Cardiac muscle cell (in vitro differentiated cells and primary cell): ENCODE results near the gene SRSF4. TPM values are rescaled to one million over a fixed set of nuclear protein-coding genes. Genes with fewer than 3 reads are reported as not detected.
A peak's percentile ranks its signal among the peaks of the same experiment; 100 is the strongest.

ENCODE experiments used
- DNase-seq, 2 donors: peaks; one replicate each; pipeline versions ENCODE4 v3.0.0 to v3.0.0-alpha.2; 2010 to 2017; ENCODE audit warnings: low read depth in 1 of 2, low spot score in 1 of 2
- H3K27ac ChIP-seq: fragments of 200-600 bp; sonication (generic); 2 replicates; pipeline ENCODE4 v1.5.1; 2016
- H3K27me3 ChIP-seq: fragments of 200-600 bp; sonication (generic); 2 replicates; pipeline ENCODE4 v1.6.0; 2016; ENCODE audit warnings: control low read depth
- H3K36me3 ChIP-seq: fragments of 200-600 bp; sonication (generic); 2 replicates; pipeline ENCODE4 v1.5.1; 2016; ENCODE audit warnings: control low read depth
- H3K4me1 ChIP-seq: fragments of 200-600 bp; sonication (generic); 2 replicates; pipeline ENCODE4 v1.8.1; 2017; ENCODE audit warnings: low read depth, mild to moderate bottlenecking, mixed run types
- H3K4me3 ChIP-seq: fragments of 200-600 bp; sonication (generic); 2 replicates; pipeline ENCODE4 v1.5.1; 2016; ENCODE audit warnings: mild to moderate bottlenecking
- H3K9me3 ChIP-seq: fragments of 200-600 bp; sonication (generic); 2 replicates; pipeline ENCODE4 v1.5.1; 2017; ENCODE audit warnings: low read depth, mild to moderate bottlenecking, control low read depth
- CTCF ChIP-seq: IDR thresholded peaks from 2 replicates; pipeline ENCODE4 v1.5.1; 2012; ENCODE audit warnings: low read depth, mild to moderate bottlenecking, low read length
- polyA plus RNA-seq: library from polyadenylated mRNA; unstranded; fragments of >200 nt; fragmentation: Nextera tagmentation; extraction: Ambion mirVana; gene quantifications from 2 replicates; pipeline ENCODE4 v1.2.1, GENCODE V29; 2016
- total RNA-seq: library from RNA; depleted of rRNA; stranded (reverse); fragments of >200 nt; gene quantifications from 2 replicates; pipeline ENCODE4 v1.2.3, GENCODE V29; 2016

The SRSF4 gene
- total and polyA plus RNA-seq, 2 experiments from 2014 or later, result 72.3 to 92.6 TPM

- H3K36me3 ChIP-seq, result no peaks in the 10 kb centered on the region
- DNase-seq, result no peak
- TF ChIP-seq CTCF, result no peak
- no peaks in the 10 kb centered on the region for H3K4me1 ChIP-seq
- H3K4me3 ChIP-seq, result no peak overlapping the region
- no peaks in the 10 kb centered on the region for H3K27me3 ChIP-seq
- no peaks in the 10 kb centered on the region for H3K9me3 ChIP-seq
- no peak overlapping the region for H3K27ac ChIP-seq
Measured at GRCh38 chr1:29190718-29191117, 9.0 kb upstream of the SRSF4 start.

- H3K4me3 ChIP-seq, result no peak overlapping the region
- no peak for DNase-seq
- H3K27me3 ChIP-seq, result no peaks in the 10 kb centered on the region
- no peaks in the 10 kb centered on the region for H3K36me3 ChIP-seq
- H3K27ac ChIP-seq, result no peak overlapping the region
- no peak for TF ChIP-seq CTCF
- no peaks in the 10 kb centered on the region for H3K9me3 ChIP-seq
- no peaks in the 10 kb centered on the region for H3K4me1 ChIP-seq
Measured at GRCh38 chr1:29186707-29187106, 5.0 kb upstream of the SRSF4 start.

- Histone ChIP-seq H3K27me3 (no peaks in the 10 kb centered on the region), H3K27ac (no peak overlapping the region), H3K36me3 (no peaks in the 10 kb centered on the region), H3K4me3 (no peak overlapping the region), H3K4me1 (no peaks in the 10 kb centered on the region), H3K9me3 (no peaks in the 10 kb centered on the region)
- DNase-seq, result no peak
- TF ChIP-seq CTCF, result no peak
Measured at GRCh38 chr1:29186252-29186651, 4.6 kb upstream of the SRSF4 start.

- H3K4me3 ChIP-seq, result no peak overlapping the region
- H3K9me3 ChIP-seq, result no peaks in the 10 kb centered on the region
- H3K27ac ChIP-seq, result no peak overlapping the region
- peaks cover 3% of the 10 kb centered on the region for H3K36me3 ChIP-seq
- DNase-seq, result no peak
- H3K27me3 ChIP-seq, result no peaks in the 10 kb centered on the region
- TF ChIP-seq CTCF, result no peak
- peaks cover 11% of the 10 kb centered on the region for H3K4me1 ChIP-seq
Measured at GRCh38 chr1:29183287-29183686, 1.6 kb upstream of the SRSF4 start.

DNA sequence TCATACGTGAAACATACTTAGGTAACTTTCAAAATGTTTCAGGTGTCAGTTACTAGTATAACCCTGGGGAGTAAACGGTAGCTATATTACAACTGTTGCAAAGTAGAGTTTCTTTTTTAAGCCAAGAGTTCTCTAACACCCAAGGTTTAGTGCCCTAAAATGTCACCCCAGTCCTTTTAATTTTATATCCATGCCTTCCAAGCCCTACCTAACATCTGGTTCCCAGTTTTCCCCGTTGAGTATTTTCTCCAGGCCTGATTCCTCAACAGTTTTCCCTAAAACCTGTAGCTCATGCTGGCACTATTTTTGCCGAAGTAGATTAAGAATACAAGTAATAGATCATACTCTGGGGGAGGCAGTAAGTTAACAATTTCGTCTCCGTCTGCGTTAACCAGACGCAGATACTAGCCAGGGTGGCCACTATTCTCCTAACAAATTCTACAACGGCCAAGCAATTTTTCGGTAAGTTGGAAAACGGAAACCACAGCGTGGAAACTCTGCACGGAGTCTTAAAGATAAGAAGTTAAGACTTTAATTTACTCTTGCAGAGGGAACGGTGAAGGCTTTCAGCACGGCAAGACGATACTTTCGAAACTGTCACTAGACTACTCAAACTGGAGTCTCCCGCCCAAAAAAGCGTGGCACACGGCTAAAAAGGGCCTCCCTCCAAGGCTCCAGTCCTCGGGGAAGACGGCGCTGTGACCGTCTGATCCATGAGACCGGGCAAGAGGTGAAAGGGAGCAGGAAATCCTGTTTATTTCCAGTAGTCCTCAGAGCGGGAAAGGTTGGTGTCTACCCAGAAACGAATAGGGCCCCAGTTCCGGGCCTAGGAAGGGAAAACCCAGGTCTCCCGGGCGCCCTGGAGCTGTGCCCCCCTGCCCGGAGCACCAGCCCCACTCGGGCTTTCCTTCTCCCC, 945 bp downstream of the SRSF4 start:
- DNase-seq, result no peak
- Histone ChIP-seq H3K9me3 (no peaks in the 10 kb centered on the region), H3K4me3 (peak overlapping the region; percentile 95), H3K36me3 (peaks cover 3% of the 10 kb centered on the region), H3K27ac (peak overlapping the region; percentile 100), H3K4me1 (peaks cover 11% of the 10 kb centered on the region), H3K27me3 (no peaks in the 10 kb centered on the region)
- no peak for TF ChIP-seq CTCF
